Right ventricle myocardium inferior (tissue), 1 donor: ENCODE data around the gene CSRNP3. TPM values are rescaled to one million over a fixed set of nuclear protein-coding genes. Genes with fewer than 3 reads are reported as not detected.

ENCODE experiments used
- ATAC-seq: fragments of 200-7000 bp; cut with Tn5 transposase; one replicate; pipeline ENCODE4 v1.9.1; 2020; ENCODE audit warnings: mild to moderate bottlenecking, moderate library complexity
- DNase-seq: peaks from one replicate; pipeline ENCODE4 v3.0.0; 2021; ENCODE audit errors: missing footprints
- intact Hi-C: fragments of 100-400 bp; cut with DNase I; formaldehyde crosslinking; loops from one replicate; pipeline ENCODE4 v1.11.0; 2022
- total RNA-seq: library from RNA; stranded (reverse); fragmentation: NEBNext Ultra II Directional; extraction: Animal tissue kit (Norgen Biotek cat#: 25700); gene quantifications from one replicate; pipeline ENCODE4 v1.2.1, GENCODE V29; 2021
- donor health status: DM: no; HTN: yes; CAD: no; lungs with severe emphysema.

CSRNP3 gene
- total RNA-seq, 1 donor from 2014 or later: 5.1 TPM

GRCh38 chr2:165462443-165462842 lies 7.1 kb upstream of the CSRNP3 start:
- no peak for DNase-seq
- intact Hi-C loops: no loop called here
- ATAC-seq: no peak

GRCh38 chr2:165466386-165466785 lies 3.1 kb upstream of the CSRNP3 start:
- no peak for DNase-seq
- intact Hi-C loops: no loop called here
- ATAC-seq: no peak

- intact Hi-C loops: no loop called here
- no peak for DNase-seq
- no peak for ATAC-seq
Measured at GRCh38 chr2:165467921-165468320, 1.6 kb upstream of the CSRNP3 start.

GRCh38 chr2:165470361-165470760 lies 863 bp downstream of the CSRNP3 start:
- intact Hi-C loops: no loop called here
- DNase-seq (no peak), ATAC-seq (no peak)

GRCh38 chr2:165471349-165471950 lies 2.0 kb downstream of the CSRNP3 start:
- no peak for ATAC-seq
- intact Hi-C loops: no loop called here
- no peak for DNase-seq

- ATAC-seq (no peak), DNase-seq (no peak)
- intact Hi-C loops: no loop called here
Measured at GRCh38 chr2:165472922-165473321, 3.4 kb downstream of the CSRNP3 start.

- ATAC-seq (no peak), DNase-seq (no peak)
- intact Hi-C loops: no loop called here
Measured at GRCh38 chr2:165474619-165475276, 5.2 kb downstream of the CSRNP3 start.

GRCh38 chr2:165475277-165476004 lies 5.9 kb downstream of the CSRNP3 start:
- intact Hi-C loops: no loop called here
- ATAC-seq: no peak
- no peak for DNase-seq

- DNase-seq (no peak), ATAC-seq (no peak)
- intact Hi-C loops: no loop called here
Measured at GRCh38 chr2:165479856-165480255, 10.4 kb downstream of the CSRNP3 start.

GRCh38 chr2:165494573-165494972 lies 25.1 kb downstream of the CSRNP3 start:
- no peak for DNase-seq
- intact Hi-C loops: no loop called here
- ATAC-seq: no peak

- intact Hi-C loops: no loop called here
- ATAC-seq (no peak), DNase-seq (no peak)
Measured at GRCh38 chr2:165497659-165498317, 28.3 kb downstream of the CSRNP3 start.

- DNase-seq: no peak
- intact Hi-C loops: no loop called here
- ATAC-seq: no peak
Measured at GRCh38 chr2:165499131-165499530, 29.6 kb downstream of the CSRNP3 start.

- intact Hi-C loops: no loop called here
- ATAC-seq: no peak
- no peak for DNase-seq
Measured at GRCh38 chr2:165500001-165500400, 30.5 kb downstream of the CSRNP3 start.

- no peak for ATAC-seq
- no peak for DNase-seq
- intact Hi-C loops: no loop called here
Measured at GRCh38 chr2:165500816-165501215, 31.3 kb downstream of the CSRNP3 start.

- intact Hi-C loops: no loop called here
- ATAC-seq (no peak), DNase-seq (no peak)
Measured at GRCh38 chr2:165505514-165505913, 36.0 kb downstream of the CSRNP3 start.

GRCh38 chr2:165508927-165509326 lies 39.4 kb downstream of the CSRNP3 start:
- no peak for DNase-seq
- ATAC-seq: no peak
- intact Hi-C loops: no loop called here

- intact Hi-C loops: no loop called here
- no peak for ATAC-seq
Measured at GRCh38 chr2:165513479-165513878, 44.0 kb downstream of the CSRNP3 start.

GRCh38 chr2:165518611-165519010 lies 49.1 kb downstream of the CSRNP3 start:
- intact Hi-C loops: no loop called here
- ATAC-seq: no peak

More at GRCh38 chr2:165513479-165513878, 44.0 kb downstream of the CSRNP3 start:
- DNase-seq: no peak

GRCh38 chr2:165522719-165523118 lies 53.2 kb downstream of the CSRNP3 start:
- no peak for ATAC-seq
- intact Hi-C loops: no loop called here

More at GRCh38 chr2:165518611-165519010, 49.1 kb downstream of the CSRNP3 start:
- DNase-seq: no peak

GRCh38 chr2:165524720-165525119 lies 55.2 kb downstream of the CSRNP3 start:
- intact Hi-C loops: no loop called here
- ATAC-seq: no peak
- no peak for DNase-seq

More at GRCh38 chr2:165522719-165523118, 53.2 kb downstream of the CSRNP3 start:
- DNase-seq: no peak
